Fibroblast of lung (primary cell): ENCODE measurements around the gene ALDH4A1. TPM values are rescaled to one million over a fixed set of nuclear protein-coding genes. Genes with fewer than 3 reads are reported as not detected.
A peak's percentile ranks its signal among the peaks of the same experiment; 100 is the strongest.

Experiments
- DNase-seq, 2 donors: peaks; one replicate each; pipeline versions ENCODE4 v3.0.0 to v3.0.0-alpha.2; 2010; ENCODE audit warnings: low read depth in 2 of 2
- H2AFZ ChIP-seq: 2 replicates; pipeline ENCODE4 v1.5.1; 2012; ENCODE audit warnings: low read length, control low read depth, inconsistent platforms
- H3K27ac ChIP-seq: 2 replicates; pipeline ENCODE4 v1.5.1; 2011; ENCODE audit warnings: low read length, control low read depth; ENCODE audit not compliant: insufficient read depth
- H3K27me3 ChIP-seq: 2 replicates; pipeline ENCODE4 v1.5.1; 2011; ENCODE audit warnings: mild to moderate bottlenecking, low read length; ENCODE audit not compliant: control insufficient read depth, insufficient read depth
- H3K36me3 ChIP-seq: 2 replicates; pipeline ENCODE4 v1.5.1; 2011; ENCODE audit warnings: low read length; ENCODE audit not compliant: control insufficient read depth, insufficient read depth
- H3K4me1 ChIP-seq: 2 replicates; pipeline ENCODE4 v1.5.1; 2011; ENCODE audit warnings: low read length; ENCODE audit not compliant: control insufficient read depth, insufficient read depth; ENCODE audit errors: extremely low read depth
- H3K4me2 ChIP-seq: 2 replicates; pipeline ENCODE4 v1.5.1; 2011; ENCODE audit warnings: low read length, control low read depth; ENCODE audit not compliant: insufficient read depth; ENCODE audit errors: extremely low read depth
- H3K4me3 ChIP-seq, 4 experiments: fragments of 200-600 bp in 1 of 4; sonication (generic) in 1 of 4; replicated peaks in 1 of 4; 2 replicates each; pipeline ENCODE4 v1.5.1; 2011 to 2016; ENCODE audit warnings: low read length in 4 of 4, low read depth in 3 of 4, mild to moderate bottlenecking in 3 of 4, control low read depth in 2 of 4, inconsistent platforms in 1 of 4, mixed read lengths in 1 of 4; ENCODE audit not compliant: insufficient read depth in 1 of 4; ENCODE audit errors: control extremely low read depth in 1 of 4
- H3K79me2 ChIP-seq: 2 replicates; pipeline ENCODE4 v1.5.1; 2012; ENCODE audit warnings: mild to moderate bottlenecking, low read length, inconsistent platforms; ENCODE audit not compliant: control insufficient read depth, insufficient read depth
- H3K9ac ChIP-seq: 2 replicates; pipeline ENCODE4 v1.5.1; 2011; ENCODE audit warnings: mild to moderate bottlenecking, low read length, control low read depth; ENCODE audit not compliant: insufficient read depth
- H3K9me3 ChIP-seq: 2 replicates; pipeline ENCODE4 v1.5.1; 2012; ENCODE audit warnings: low read depth, low read length; ENCODE audit not compliant: control insufficient read depth, insufficient read depth
- H4K20me1 ChIP-seq: 2 replicates; pipeline ENCODE4 v1.5.1; 2011; ENCODE audit warnings: low read length; ENCODE audit not compliant: control insufficient read depth, insufficient read depth; ENCODE audit errors: extremely low read depth
- CTCF ChIP-seq, 2 donors: IDR thresholded peaks in 1 of 2; conservative IDR thresholded peaks in 1 of 2; 1 replicate in 1 of 2; 2 replicates in 1 of 2; pipeline ENCODE4 v1.5.1; 2011 to 2012; ENCODE audit warnings: low read length in 2 of 2, control low read depth in 1 of 2, inconsistent platforms in 1 of 2, low read depth in 1 of 2, mild to moderate bottlenecking in 1 of 2
- EZH2 ChIP-seq: IDR thresholded peaks from 2 replicates; pipeline ENCODE4 v1.5.1; 2012; ENCODE audit warnings: low read length, control low read depth, mild to moderate bottlenecking; ENCODE audit errors: missing control alignments
- polyA plus RNA-seq, 2 donors: library from polyadenylated mRNA; depleted of rRNA in 1 of 2; stranded (reverse) in 1 of 2; unstranded in 1 of 2; fragments of >200 nt; gene quantifications; 2 replicates each; pipeline ENCODE4 v1.2.1, GENCODE V29; 2011 to 2012; ENCODE audit warnings: missing spikeins in 1 of 2
- total RNA-seq: library from RNA; depleted of rRNA; stranded (reverse); fragments of >200 nt; gene quantifications from 2 replicates; pipeline ENCODE4 v1.2.1, GENCODE V29; 2014

Gene ALDH4A1
- total and polyA plus RNA-seq, 2 donors (not counting 1 experiment from before 2014, with no cell fraction given): 6.9 to 11.9 TPM

- Histone ChIP-seq H4K20me1 (no peaks in the 10 kb centered on the region), H3K79me2 (no peaks in the 10 kb centered on the region), H3K9me3 (no peaks in the 10 kb centered on the region), H3K9ac (no peak overlapping the region), H3K27ac (no peak overlapping the region), H3K36me3 (no peaks in the 10 kb centered on the region), H3K4me3 (no peak overlapping the region), H3K27me3 (no peaks in the 10 kb centered on the region), H2AFZ (no peak overlapping the region), H3K4me1 (no peaks in the 10 kb centered on the region), H3K4me2 (no peak overlapping the region)
- TF ChIP-seq EZH2 (no peak), CTCF (conservative IDR thresholded peaks at IDR 0.05 in 1 of 2, IDR thresholded peaks at IDR 0.05 in 1 of 2; ENCODE audit: low read depth in 1 of 2, low read length in 2 of 2) (peak; percentile 74 to 90)
- DNase-seq: peak; percentile 73 to 83
Observed at GRCh38 chr1:18875107-18875795, 27.1 kb downstream of the ALDH4A1 start.

DNA sequence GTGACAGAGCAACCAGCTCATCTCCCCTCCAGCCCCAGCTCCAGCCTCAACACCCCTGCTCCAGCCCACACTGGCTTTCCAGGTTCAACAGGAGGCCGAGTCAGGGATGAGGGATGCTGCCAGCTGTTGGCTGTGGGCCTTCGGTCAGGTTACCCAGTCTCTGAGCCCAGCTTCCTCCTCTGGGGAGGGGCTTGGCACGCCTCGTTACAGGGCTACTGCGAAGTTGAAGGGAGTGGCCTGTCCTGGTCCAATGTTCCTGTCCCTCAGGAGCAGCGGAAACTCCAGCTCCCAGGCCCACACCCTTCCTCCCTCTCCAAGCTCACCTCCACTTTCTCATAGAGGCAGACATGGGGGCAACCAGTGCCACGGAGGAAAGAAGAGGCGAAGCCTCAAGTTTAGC lies 27.8 kb downstream of the ALDH4A1 start:
- TF ChIP-seq CTCF (conservative IDR thresholded peaks at IDR 0.05 in 1 of 2, IDR thresholded peaks at IDR 0.05 in 1 of 2; ENCODE audit: low read depth in 1 of 2, low read length in 2 of 2) (no peak), EZH2 (no peak)
- H3K9me3 ChIP-seq: no peaks in the 10 kb centered on the region
- H3K4me1 ChIP-seq: no peaks in the 10 kb centered on the region
- DNase-seq: no peak
- no peak overlapping the region for H3K9ac ChIP-seq
- no peak overlapping the region for H2AFZ ChIP-seq
- no peaks in the 10 kb centered on the region for H4K20me1 ChIP-seq
- H3K27me3 ChIP-seq: no peaks in the 10 kb centered on the region
- H3K36me3 ChIP-seq: no peaks in the 10 kb centered on the region
- H3K79me2 ChIP-seq: no peaks in the 10 kb centered on the region
- H3K4me3 ChIP-seq: no peak overlapping the region
- H3K27ac ChIP-seq: no peak overlapping the region
- H3K4me2 ChIP-seq: no peak overlapping the region

DNA sequence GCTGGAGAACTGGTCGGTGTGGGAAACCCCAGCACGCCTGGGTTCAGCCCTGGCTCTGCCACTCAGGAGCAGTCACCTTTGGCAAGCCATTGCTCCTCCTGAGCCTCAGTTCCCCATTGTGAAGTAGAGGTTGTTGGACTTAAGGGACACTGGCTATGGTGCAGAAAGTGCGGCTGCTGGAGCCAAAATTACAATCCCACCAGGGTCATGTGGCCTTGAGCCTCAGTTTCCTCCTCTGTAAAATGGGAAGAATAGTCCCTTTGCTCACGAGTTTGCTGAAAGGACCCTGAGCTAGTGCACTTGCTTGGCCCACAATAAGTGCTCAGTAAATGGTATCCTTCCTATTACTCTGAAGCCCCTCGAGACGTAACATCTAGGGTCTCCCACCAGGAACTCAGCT lies 28.3 kb downstream of the ALDH4A1 start:
- Histone ChIP-seq H3K9me3 (no peaks in the 10 kb centered on the region), H3K4me2 (no peak overlapping the region), H4K20me1 (no peaks in the 10 kb centered on the region), H3K4me3 (no peak overlapping the region), H3K27ac (no peak overlapping the region), H3K79me2 (no peaks in the 10 kb centered on the region), H2AFZ (no peak overlapping the region), H3K27me3 (no peaks in the 10 kb centered on the region), H3K36me3 (no peaks in the 10 kb centered on the region), H3K4me1 (no peaks in the 10 kb centered on the region), H3K9ac (no peak overlapping the region)
- TF ChIP-seq EZH2: no peak
- no peak for TF ChIP-seq CTCF (conservative IDR thresholded peaks at IDR 0.05 in 1 of 2, IDR thresholded peaks at IDR 0.05 in 1 of 2; ENCODE audit: low read depth in 1 of 2, low read length in 2 of 2)
- no peak for DNase-seq
